HepG2 (cell line): ENCODE data around the gene HDGFL2. TPM values are rescaled to one million over a fixed set of nuclear protein-coding genes. Genes with fewer than 3 reads are reported as not detected.
A peak's percentile ranks its signal among the peaks of the same experiment; 100 is the strongest.

Source experiments
- BATF2 ChIP-seq: sonication (generic); formaldehyde crosslinking; IDR thresholded peaks from 2 replicates; pipeline ENCODE4 v1.8.0; 2022; ENCODE audit warnings: mild to moderate bottlenecking, missing genetic modification reagents, moderate library complexity
- DBP ChIP-seq: sonication (generic); formaldehyde crosslinking; IDR thresholded peaks from 2 replicates; pipeline ENCODE4 v1.4.0; 2020; ENCODE audit warnings: missing genetic modification reagents; ENCODE audit errors: not compliant biosample characterization
- FOXA3 ChIP-seq: IDR thresholded peaks from 2 replicates; pipeline ENCODE4 v1.6.1; 2016; ENCODE audit warnings: missing genetic modification reagents, missing compliant biosample characterization
- GPBP1L1 ChIP-seq: sonication (generic); formaldehyde crosslinking; IDR thresholded peaks from 2 replicates; pipeline ENCODE4 v1.5.0; 2020; ENCODE audit warnings: mild to moderate bottlenecking, missing genetic modification reagents
- HOXA9 ChIP-seq: sonication (generic); formaldehyde crosslinking; IDR thresholded peaks from 2 replicates; pipeline ENCODE4 v1.8.1; 2022; ENCODE audit warnings: missing genetic modification reagents, mild to moderate bottlenecking, moderate library complexity, borderline replicate concordance
- NFAT5 ChIP-seq: sonication (generic); formaldehyde crosslinking; IDR thresholded peaks from 2 replicates; pipeline ENCODE4 v1.4.0; 2020; ENCODE audit warnings: missing genetic modification reagents
- NFKB2 ChIP-seq: sonication (generic); formaldehyde crosslinking; IDR thresholded peaks from 2 replicates; pipeline ENCODE4 v1.4.0; 2020; ENCODE audit warnings: missing genetic modification reagents, borderline replicate concordance
- NR2F1 ChIP-seq, 2 experiments: fragments of 450-650 bp in 1 of 2; formaldehyde crosslinking in 1 of 2; IDR thresholded peaks; 2 replicates each; pipeline versions ENCODE4 v1.5.0 to v1.6.1; 2016 to 2020; ENCODE audit warnings: mild to moderate bottlenecking in 1 of 2, missing compliant biosample characterization in 1 of 2, missing genetic modification reagents in 1 of 2, moderate library complexity in 1 of 2
- POLR2AphosphoS5 ChIP-seq: IDR thresholded peaks from 2 replicates; pipeline ENCODE4 v1.6.1; 2012; ENCODE audit warnings: low read depth, low read length
- REST ChIP-seq, 2 experiments: IDR thresholded peaks; 2 replicates each; pipeline ENCODE4 v1.6.1; 2011 to 2012; ENCODE audit warnings: low read length in 2 of 2, borderline replicate concordance in 1 of 2, low read depth in 1 of 2, mild to moderate bottlenecking in 1 of 2, moderate library complexity in 1 of 2
- RXRA ChIP-seq: sonication (generic); formaldehyde crosslinking; IDR thresholded peaks from 2 replicates; pipeline ENCODE4 v1.5.1; 2020; ENCODE audit warnings: missing genetic modification reagents
- SMAD1 ChIP-seq: sonication (generic); formaldehyde crosslinking; IDR thresholded peaks from 2 replicates; pipeline ENCODE4 v1.4.0; 2020; ENCODE audit warnings: missing genetic modification reagents, low read depth, mild to moderate bottlenecking, borderline replicate concordance
- TBP ChIP-seq: sonication (generic); formaldehyde crosslinking; IDR thresholded peaks from 2 replicates; pipeline ENCODE4 v1.5.0; 2020; ENCODE audit warnings: missing genetic modification reagents
- ZNF10 ChIP-seq: sonication (generic); formaldehyde crosslinking; IDR thresholded peaks from 2 replicates; pipeline ENCODE4 v1.4.0; 2020; ENCODE audit warnings: mild to moderate bottlenecking, low read depth, missing genetic modification reagents, borderline replicate concordance
- ZNF326 ChIP-seq: sonication (generic); formaldehyde crosslinking; IDR thresholded peaks from 2 replicates; pipeline ENCODE4 v1.4.0; 2020; ENCODE audit warnings: missing genetic modification reagents, borderline replicate concordance
- ZNF776 ChIP-seq: sonication (generic); formaldehyde crosslinking; IDR thresholded peaks from 2 replicates; pipeline ENCODE4 v1.4.0; 2020; ENCODE audit warnings: mild to moderate bottlenecking, missing genetic modification reagents
- polyA plus RNA-seq, 8 experiments: library from polyadenylated mRNA; depleted of rRNA in 3 of 8; stranded (reverse) in 7 of 8; unstranded in 1 of 8; fragments of >200 nt; fragmentation: Illumina TruSeq in 4 of 8; extraction: Trizol in 4 of 8; gene quantifications; 2 replicates each; pipeline versions ENCODE4 v1.2.1 to v1.2.3, GENCODE V29; 2011 to 2016; ENCODE audit warnings: low read depth in 4 of 8, missing spikeins in 1 of 8, mixed read lengths in 1 of 8; ENCODE audit not compliant: insufficient read depth in 1 of 8
- total RNA-seq, 5 experiments: library from RNA; depleted of rRNA; stranded (reverse); fragments of >200 nt; fragmentation: Illumina TruSeq; extraction: Trizol; gene quantifications; 2 replicates each; pipeline ENCODE4 v1.2.3, GENCODE V29; 2016; ENCODE audit warnings: low read depth in 1 of 5

The HDGFL2 gene
- total and polyA plus RNA-seq, 2 of the 13 experiments (the other 11 are each of a cell fraction or from before 2014, with no cell fraction given), result 20.0 to 51.1 TPM

- TF ChIP-seq NFAT5 (no peak), GPBP1L1 (CRISPR knock-in tag) (no peak), BATF2 (CRISPR knock-in tag) (no peak), ZNF776 (CRISPR knock-in tag) (peak; percentile 37; the same call in 1 of the 2 replicates), NR2F1 (CRISPR knock-in tag; IDR thresholded peaks at IDR 0.05) (no peak), ZNF326 (CRISPR knock-in tag) (no peak), ZNF10 (no peak), TBP (CRISPR knock-in tag) (no peak), RXRA (CRISPR knock-in tag) (peak; percentile 56), DBP (CRISPR knock-in tag) (no peak), POLR2AphosphoS5 (0 out of 2 replicates have a peak, but pooled peaks have one; percentile 35), HOXA9 (no peak), REST (IDR thresholded peaks at IDR 0.05; ENCODE audit: borderline replicate concordance in 1 of 2, low read depth in 1 of 2, low read length in 2 of 2) (no peak), FOXA3 (0 out of 2 replicates have a peak, but pooled peaks have one; percentile 14), SMAD1 (CRISPR knock-in tag) (no peak), NFKB2 (CRISPR knock-in tag) (no peak)
Measured at GRCh38 chr19:4534836-4535658, 63.0 kb downstream of the HDGFL2 start, which contains the start of gene PLIN5 (continued).
